Astrocyte of the spinal cord (primary cell): Measurements from ENCODE around the gene NEDD4L.

Source experiments
- DNase-seq: peaks from one replicate; pipeline ENCODE4 v3.0.0; 2011; ENCODE audit warnings: low read depth, low spot score
- H3K4me3 ChIP-seq: 2 replicates; pipeline ENCODE4 v1.5.1; 2011; ENCODE audit warnings: low read depth, mild to moderate bottlenecking, low read length, moderate library complexity
- in situ Hi-C: cut with HindIII; loops from 2 replicates; pipeline ENCODE4 v1.10.0; 2017; ENCODE audit warnings: low sequenced_read_pairs
- TF ChIP-seq, protein P1 (sequence below): IDR thresholded peaks from 2 replicates; pipeline ENCODE4 v1.5.1; 2012; ENCODE audit warnings: low read depth, mild to moderate bottlenecking, low read length, inconsistent platforms

NEDD4L gene

DNA sequence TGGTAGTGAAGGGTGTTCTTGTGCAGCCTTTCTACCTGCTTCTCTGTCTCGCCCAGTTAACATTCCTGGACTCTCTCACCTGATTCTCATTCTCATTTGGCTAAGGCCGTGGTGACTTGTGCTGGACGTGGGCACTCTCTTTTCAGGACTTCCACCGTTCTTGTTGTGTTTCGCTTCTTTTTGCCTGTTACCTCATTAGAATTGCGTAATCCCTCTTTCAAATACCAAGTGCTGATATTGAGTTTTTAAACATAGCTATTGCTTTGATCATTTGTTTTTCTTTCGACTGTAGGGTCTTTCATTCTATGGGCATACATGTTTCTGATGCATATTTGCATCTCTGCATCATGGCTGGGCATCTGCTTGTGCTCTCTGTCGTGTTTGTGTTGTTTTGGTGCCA, 297.9 kb downstream of the NEDD4L start:
- in situ Hi-C loops = no loop called here
- no peak for DNase-seq
- no peak overlapping the region for H3K4me3 ChIP-seq
- TF ChIP-seq, protein P1, sequence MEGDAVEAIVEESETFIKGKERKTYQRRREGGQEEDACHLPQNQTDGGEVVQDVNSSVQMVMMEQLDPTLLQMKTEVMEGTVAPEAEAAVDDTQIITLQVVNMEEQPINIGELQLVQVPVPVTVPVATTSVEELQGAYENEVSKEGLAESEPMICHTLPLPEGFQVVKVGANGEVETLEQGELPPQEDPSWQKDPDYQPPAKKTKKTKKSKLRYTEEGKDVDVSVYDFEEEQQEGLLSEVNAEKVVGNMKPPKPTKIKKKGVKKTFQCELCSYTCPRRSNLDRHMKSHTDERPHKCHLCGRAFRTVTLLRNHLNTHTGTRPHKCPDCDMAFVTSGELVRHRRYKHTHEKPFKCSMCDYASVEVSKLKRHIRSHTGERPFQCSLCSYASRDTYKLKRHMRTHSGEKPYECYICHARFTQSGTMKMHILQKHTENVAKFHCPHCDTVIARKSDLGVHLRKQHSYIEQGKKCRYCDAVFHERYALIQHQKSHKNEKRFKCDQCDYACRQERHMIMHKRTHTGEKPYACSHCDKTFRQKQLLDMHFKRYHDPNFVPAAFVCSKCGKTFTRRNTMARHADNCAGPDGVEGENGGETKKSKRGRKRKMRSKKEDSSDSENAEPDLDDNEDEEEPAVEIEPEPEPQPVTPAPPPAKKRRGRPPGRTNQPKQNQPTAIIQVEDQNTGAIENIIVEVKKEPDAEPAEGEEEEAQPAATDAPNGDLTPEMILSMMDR = no peak

DNA sequence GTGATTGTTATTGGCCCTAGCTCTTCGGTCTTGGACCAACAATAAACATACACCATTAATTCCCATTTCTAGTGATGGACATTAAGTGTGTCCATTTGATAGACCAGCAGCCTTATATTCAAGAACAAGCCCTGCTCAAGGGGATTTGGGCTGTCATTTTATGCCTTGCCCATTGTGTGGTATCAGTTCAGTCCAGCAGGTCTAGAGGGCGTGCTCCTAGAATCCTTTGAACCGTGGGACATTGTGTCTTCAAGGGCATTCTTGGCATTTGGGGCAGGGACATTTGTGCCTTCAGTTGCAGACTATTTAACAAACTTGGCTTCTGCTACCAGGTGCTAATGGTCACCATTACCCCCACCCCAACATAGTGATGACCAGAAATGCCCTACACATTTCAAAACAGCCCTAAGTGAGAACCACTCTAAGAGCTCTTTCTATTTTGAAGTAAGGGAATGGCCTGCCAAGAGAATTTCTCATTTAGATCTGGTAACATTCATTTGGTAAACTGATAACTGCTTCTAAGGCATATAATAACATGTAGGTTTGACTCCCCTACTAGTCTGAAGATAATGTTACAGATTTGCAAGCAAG, 300.1 kb downstream of the NEDD4L start:
- DNase-seq = no peak
- no peak overlapping the region for H3K4me3 ChIP-seq
- TF ChIP-seq, protein P1 = no peak
- in situ Hi-C loops = no loop called here

DNA sequence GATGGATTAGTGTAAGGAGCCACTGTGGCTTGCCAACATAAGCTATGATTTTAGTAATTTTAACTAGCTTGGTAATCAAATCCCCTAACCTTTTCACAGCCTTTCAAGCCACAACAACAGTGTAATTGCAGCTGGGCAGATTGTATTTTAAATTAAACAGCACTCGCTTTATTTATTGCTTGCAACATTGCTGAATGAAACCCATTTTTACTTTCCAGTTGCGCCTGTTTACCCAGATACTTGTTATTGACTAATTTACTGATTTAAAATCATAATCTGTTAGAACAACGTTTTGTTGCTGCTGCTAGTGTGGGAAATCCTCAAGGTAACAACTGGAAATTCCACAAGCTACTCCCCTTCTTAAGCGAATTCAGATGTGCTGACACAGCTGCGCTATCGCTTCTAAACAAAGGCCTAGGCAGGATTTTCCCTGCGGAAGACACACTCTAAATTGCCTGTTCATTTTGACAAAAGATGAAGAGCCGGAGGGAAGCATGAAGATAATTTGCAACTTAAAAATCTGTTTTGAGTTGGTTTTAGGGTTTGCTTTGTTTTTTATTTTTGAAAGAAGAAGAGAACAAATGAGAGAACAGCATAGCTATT, 300.9 kb downstream of the NEDD4L start:
- H3K4me3 ChIP-seq = no peak overlapping the region
- DNase-seq = no peak
- TF ChIP-seq, protein P1 = no peak
- in situ Hi-C loops = no loop called here

DNA sequence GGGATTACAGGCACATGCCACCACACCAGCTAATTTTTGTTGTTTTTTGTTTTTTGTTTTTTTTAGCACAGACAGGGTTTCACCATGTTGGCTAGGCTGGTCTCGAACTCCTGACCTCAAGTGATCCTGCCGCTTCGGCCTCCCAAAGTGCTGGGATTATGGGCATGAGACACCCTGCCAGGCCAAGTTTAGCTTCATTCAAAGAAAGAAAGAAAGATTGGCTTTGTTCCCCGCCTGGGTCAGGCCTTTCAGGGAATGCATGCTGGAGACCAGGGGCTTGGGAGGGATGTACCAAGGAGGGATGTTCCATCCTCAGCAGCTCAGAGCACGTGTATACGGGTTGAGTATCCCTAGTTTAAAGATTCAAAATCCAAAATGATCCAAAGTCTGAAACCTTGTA, 301.8 kb downstream of the NEDD4L start:
- H3K4me3 ChIP-seq = no peak overlapping the region
- TF ChIP-seq, protein P1 = no peak
- in situ Hi-C loops = no loop called here
- DNase-seq = no peak

DNA sequence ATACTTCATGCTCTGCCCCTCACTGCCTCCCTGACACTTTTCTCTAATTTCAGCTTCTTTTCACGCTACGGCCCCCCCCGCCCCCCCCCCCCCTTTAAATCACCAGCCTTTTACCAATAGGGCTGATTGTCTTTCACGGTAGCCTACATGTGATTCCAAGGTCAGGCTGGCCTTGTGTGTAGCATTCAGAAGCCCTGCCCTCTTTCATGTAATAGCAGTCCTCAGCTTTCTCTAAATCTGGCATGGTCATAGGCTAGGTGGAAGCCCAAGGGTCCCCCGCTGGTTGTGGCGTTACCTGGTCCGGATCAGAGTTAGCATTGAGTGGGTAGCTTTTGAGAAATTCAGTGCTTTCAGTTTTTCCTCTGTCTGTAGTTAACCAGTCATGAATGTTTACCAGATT, 303.1 kb downstream of the NEDD4L start:
- TF ChIP-seq, protein P1 = no peak
- in situ Hi-C loops = no loop called here
- no peak for DNase-seq
- H3K4me3 ChIP-seq = no peak overlapping the region

DNA sequence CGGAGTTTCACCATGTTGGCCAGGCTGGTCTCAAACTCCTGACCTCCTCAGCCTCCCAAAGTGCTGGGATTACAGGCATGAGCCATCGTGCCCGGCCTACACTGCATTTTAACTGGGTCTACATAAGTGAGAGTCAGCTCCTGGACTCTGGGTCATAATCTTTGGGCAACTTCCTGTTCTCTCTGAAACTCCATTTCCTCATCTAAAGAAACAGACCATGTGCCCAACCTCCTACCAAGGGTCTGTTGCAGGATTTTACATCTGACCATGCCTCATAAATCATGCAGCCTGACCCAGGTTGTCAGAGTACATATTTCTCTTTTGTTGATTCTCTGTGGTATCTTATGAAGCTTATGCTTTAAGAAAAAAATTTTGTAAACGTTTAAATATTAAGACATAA, 304.5 kb downstream of the NEDD4L start:
- H3K4me3 ChIP-seq = no peak overlapping the region
- no peak for DNase-seq
- in situ Hi-C loops = no loop called here
- TF ChIP-seq, protein P1 = no peak

DNA sequence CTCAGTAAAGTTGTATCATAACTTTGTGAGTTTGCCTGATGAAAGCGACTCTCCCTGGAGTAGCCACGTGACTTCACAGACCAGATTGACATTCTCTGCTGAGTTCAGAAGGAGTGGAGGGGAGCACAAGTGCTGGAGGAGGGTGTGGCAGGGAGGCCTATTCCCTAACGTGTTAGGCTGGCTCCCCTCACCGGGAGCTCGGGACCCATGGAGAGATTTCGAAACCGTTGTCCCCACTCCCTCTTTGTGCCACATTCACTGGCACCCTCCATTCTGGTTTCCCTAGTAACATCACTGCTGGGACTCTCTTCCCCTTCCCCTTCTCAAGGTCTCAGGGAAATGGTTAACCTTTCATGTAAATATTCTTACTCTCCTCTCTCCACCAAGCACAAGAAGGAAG, 304.9 kb downstream of the NEDD4L start:
- H3K4me3 ChIP-seq = no peak overlapping the region
- in situ Hi-C loops = no loop called here
- no peak for DNase-seq
- TF ChIP-seq, protein P1 = no peak
